ENCODE results near the gene DAGLA.

The DAGLA gene

GRCh38 chr11:61711037-61711436 is 30.8 kb downstream of the DAGLA start:
- DNase-seq (ENCODE audit: low read depth) = no peak

- DNase-seq (ENCODE audit: low read depth) = no peak
Measured at GRCh38 chr11:61711498-61711897, 31.3 kb downstream of the DAGLA start.

- DNase-seq (ENCODE audit: low read depth) = no peak
Measured at GRCh38 chr11:61712314-61712713, 32.1 kb downstream of the DAGLA start.

GRCh38 chr11:61712846-61713245 is 32.7 kb downstream of the DAGLA start:
- DNase-seq (ENCODE audit: low read depth) = no peak

- no peak for DNase-seq (ENCODE audit: low read depth)
Measured at GRCh38 chr11:61713464-61713863, 33.3 kb downstream of the DAGLA start.

- no peak for DNase-seq (ENCODE audit: low read depth)
Measured at GRCh38 chr11:61713906-61714305, 33.7 kb downstream of the DAGLA start.

GRCh38 chr11:61714316-61714715 is 34.1 kb downstream of the DAGLA start:
- DNase-seq (ENCODE audit: low read depth) = no peak

GRCh38 chr11:61714916-61715315 is 34.7 kb downstream of the DAGLA start:
- no peak for DNase-seq (ENCODE audit: low read depth)

- DNase-seq (ENCODE audit: low read depth) = no peak
Measured at GRCh38 chr11:61715867-61716266, 35.7 kb downstream of the DAGLA start.

GRCh38 chr11:61716478-61717285 is 36.5 kb downstream of the DAGLA start:
- DNase-seq (ENCODE audit: low read depth) = no peak

- no peak for DNase-seq (ENCODE audit: low read depth)
Measured at GRCh38 chr11:61717286-61718033, 37.3 kb downstream of the DAGLA start.

GRCh38 chr11:61718046-61718531 is 37.9 kb downstream of the DAGLA start:
- no peak for DNase-seq (ENCODE audit: low read depth)

GRCh38 chr11:61718621-61719302 is 38.6 kb downstream of the DAGLA start:
- DNase-seq (ENCODE audit: low read depth) = no peak

GRCh38 chr11:61719978-61720377 is 39.8 kb downstream of the DAGLA start:
- DNase-seq (ENCODE audit: low read depth) = no peak

GRCh38 chr11:61720597-61720996 is 40.4 kb downstream of the DAGLA start:
- no peak for DNase-seq (ENCODE audit: low read depth)

GRCh38 chr11:61724437-61724836 is 44.2 kb downstream of the DAGLA start:
- DNase-seq (ENCODE audit: low read depth) = no peak

GRCh38 chr11:61725781-61726231 is 45.6 kb downstream of the DAGLA start:
- DNase-seq (ENCODE audit: low read depth) = no peak

GRCh38 chr11:61726775-61727174 is 46.6 kb downstream of the DAGLA start:
- no peak for DNase-seq (ENCODE audit: low read depth)

GRCh38 chr11:61727401-61727811 is 47.2 kb downstream of the DAGLA start:
- no peak for DNase-seq (ENCODE audit: low read depth)

- no peak for DNase-seq (ENCODE audit: low read depth)
Measured at GRCh38 chr11:61728066-61728939, 48.1 kb downstream of the DAGLA start.

- DNase-seq (ENCODE audit: low read depth) = no peak
Measured at GRCh38 chr11:61728940-61729219, 48.7 kb downstream of the DAGLA start.
